Measurements from ENCODE around the gene GFOD1.
"Not testable (repeated sequence)": the region's sequence is repeated elsewhere in the genome, so short reads cannot be mapped to it uniquely, and the experiment has no call there.

The GFOD1 gene

DNA sequence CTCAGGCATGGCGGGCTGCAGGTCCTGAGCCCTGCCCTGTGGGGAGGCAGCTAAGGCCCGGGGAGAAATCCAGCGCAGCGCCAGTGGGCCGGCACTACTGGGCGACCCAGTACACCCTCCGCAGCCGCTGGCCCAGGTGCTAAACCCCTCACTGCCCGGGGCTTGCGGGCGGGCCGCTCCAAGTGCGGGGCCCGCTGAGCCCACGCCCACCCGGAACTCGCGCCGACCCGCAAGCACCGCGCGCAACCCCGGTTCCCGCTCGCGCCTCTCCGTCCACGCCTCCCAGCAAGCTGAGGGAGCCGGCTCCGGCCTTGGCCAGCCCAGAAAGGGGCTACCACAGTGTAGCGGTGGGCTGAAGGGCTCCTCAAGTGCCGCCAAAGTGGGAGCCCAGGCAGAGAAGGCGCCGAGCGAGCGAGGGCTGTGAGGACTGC, 23.8 kb upstream of the GFOD1 start:
- not testable (repeated sequence) for DNase-seq

DNA sequence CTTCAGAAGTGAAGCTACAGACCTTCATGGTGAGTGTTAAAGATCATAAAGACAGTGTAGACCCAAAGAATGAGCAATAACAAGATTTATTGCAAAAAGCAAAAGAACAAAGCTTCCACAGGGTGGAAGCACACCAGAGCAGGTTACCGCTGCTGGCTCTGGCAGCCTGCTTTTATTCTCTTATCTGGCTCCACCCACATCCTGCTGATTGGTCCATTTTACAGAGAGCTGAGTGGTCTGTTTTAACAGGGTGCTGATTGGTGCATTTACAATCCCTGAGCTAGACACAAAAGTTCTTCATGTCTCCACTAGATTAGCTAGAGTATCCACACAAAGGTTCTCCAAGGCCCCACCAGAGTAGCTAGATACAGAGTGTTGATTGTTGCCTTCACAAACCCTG, 23.0 kb upstream of the GFOD1 start:
- not testable (repeated sequence) for DNase-seq

DNA sequence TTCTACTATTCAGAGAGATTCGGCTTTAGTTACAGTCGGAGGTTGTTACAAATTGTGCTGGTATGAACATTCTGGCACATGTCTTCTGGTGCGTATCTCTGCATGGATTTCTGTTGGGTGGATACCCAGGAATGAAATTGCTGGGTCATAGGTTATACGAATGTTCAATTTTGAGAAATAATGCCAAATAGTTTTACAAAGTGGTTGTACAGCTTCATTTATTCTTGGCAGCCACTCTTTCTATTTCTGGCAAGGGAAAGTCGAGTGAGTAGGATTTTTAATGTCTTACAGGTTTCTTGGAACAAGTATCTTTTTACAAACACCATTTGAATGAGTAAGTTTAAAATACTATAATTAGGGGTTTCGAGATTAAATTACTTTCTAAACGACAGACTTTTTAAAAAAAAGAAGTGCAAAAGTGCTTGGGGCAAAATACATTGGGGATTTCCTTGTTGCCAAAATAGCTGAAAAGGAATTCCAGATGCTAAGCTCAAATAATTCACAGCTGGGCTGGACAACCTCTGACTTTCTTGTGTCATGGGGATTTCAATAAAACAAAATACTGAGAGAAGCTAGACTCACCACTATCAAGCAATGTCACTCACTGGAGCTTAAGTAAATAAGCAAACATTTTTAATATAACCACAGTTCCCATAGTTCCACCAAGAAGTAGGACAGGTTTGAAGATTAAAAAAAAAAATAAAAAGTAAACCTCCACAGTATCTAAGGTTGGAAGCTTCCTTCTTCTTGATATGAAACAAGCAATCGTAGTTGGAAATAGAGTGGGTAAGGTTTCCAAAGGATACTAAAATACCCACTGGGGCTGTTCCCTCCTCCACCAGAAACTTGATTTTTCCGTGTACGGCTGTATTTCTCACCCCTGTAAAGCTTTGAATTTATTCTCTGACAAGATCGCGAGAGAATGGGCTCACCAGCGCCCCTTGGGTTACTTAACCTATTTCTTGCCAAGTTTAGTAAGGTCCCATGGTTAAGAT, 21.6 kb upstream of the GFOD1 start:
- no peak for DNase-seq

DNA sequence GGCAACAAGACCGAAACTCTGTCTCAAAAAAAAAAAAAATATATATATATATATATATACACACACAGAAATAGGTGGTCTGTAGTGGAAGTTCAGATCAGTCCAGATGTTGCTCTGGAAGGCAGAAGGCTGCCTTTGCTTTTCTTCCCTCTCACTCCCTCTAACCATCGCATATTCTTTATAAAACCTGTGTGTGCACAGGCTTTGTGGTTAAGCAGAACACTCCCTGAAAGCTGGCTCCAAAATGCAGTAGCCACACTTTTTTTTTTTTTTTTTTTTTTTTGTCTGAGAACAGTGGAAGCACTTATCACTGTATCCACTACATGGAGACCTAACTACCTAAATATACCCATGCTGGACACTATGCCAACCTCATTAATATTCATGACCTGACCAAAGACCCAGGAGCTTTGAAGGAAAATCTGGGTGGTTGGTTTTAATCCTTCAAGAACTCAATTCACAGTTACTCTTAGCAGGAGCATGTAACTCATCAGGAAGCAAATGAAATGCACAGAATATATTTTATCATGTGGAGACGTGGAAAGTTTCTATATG, 20.0 kb upstream of the GFOD1 start:
- no peak for DNase-seq

DNA sequence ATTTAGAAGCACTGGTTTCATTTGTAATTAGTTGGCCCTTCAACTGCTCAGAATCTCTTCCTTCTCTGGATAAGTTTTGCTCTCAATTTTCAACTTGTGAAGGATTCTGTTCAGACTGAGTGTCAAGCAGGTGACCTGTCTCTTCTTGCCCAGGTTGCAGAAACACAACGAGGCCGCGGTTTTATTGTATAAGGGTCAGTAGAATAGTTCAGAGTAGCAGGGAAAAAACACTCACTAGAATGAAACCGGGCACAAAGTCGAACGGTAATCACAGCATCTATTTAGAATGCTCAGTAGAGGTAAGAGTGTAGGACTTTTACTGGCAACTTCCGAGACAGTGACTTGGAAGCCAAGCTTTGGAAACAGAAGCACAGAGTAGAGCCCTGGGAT, 17.9 kb upstream of the GFOD1 start:
- DNase-seq: no peak

DNA sequence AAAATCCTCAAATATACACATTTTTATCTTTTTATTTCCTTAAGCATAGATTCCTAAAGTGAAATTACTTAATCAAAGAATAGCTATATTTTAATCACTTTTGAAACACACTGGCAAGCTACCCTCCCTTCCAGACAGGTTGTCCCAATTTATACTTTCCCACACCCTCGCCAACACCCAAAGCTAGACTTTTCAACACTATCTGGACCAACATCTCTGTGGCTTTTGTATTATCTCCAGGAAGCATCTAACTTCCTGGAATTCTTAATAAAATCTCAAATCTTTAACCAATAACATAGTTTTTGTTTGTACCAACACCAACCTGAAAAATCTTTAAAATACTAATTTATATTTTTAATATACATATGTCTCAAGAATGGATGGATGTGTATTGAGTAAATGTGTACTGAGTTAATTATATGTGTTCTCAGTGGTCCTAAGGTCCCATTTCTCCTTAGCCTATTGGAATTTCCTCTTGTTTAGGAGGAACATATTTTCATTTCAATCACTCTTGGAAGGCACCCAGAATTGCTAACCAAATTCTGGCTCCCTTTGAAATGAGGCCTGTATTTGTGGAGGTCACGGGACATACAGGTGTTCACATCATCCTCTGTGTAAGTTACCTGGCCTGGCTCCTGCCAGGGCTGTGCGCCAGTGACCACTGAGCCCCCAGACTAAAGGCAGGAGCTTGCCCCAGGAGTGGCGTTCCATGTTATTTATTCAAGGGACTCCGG, 17.4 kb upstream of the GFOD1 start:
- no peak for DNase-seq

DNA sequence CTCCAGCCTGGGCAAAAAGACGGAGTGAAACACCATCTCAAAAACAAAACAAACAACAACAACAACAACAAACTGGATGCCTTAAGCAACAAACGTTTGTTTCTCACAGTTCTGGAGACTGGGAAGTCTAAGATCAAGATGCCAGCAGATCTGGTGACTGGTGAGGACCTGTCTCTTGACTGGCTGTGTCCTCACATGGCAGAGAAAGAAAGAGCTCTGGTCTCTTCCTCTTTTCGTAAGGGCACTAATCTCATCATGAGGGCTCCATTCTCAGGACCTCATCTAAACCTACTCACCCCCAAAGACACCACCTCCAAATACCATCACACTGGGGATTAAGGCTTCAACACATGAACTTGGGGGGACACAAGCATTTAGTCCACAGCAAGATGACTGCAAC, 13.5 kb upstream of the GFOD1 start:
- DNase-seq: no peak

DNA sequence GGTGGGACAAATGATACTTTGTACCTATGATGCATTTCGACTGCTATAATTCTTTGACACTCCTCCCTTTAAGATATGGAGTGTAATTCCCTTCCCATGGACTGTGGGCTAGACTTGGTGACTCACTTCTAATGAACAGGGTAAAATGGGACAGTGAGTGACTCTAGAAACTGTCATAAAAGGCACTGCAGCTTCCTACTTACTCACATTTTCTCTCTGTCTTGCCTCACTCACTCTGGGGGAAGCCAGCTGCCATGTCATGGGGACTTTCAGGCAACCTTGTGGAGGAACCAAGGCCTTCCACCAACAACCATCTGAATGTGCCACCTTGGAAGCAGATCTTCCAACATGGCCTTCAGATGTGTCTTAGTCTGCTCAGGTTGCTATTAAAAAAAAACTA, 12.9 kb upstream of the GFOD1 start:
- no peak for DNase-seq

DNA sequence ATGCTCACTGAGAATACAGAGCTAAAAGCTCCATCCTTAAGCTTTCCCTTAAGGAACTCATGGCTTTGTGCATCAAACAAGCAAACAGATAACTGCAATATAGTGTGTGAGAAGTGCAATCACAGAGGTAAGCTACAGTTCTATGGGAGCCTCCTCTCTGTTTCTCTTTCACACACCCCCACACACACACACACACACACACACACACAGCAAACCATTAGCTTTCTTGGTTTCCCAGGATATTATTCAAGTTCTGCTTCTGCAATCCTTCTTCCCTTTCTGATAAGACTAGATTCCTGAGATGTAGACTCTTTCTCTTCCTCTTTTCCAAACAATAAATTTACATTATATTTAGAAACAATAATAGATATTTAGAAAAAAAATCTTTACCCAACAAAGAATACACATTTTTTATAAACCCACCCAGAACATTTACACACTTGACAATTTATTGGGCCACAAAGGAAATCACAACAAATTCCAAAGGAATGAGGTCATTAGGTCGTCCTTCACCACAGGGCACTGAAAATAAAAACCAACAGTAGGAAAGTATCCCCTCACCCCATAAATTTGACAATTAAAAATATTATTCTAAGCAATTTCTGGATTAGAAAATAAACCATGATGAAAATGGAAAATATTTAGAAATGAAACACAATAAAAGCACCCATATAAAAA, 9.3 kb upstream of the GFOD1 start:
- no peak for DNase-seq

DNA sequence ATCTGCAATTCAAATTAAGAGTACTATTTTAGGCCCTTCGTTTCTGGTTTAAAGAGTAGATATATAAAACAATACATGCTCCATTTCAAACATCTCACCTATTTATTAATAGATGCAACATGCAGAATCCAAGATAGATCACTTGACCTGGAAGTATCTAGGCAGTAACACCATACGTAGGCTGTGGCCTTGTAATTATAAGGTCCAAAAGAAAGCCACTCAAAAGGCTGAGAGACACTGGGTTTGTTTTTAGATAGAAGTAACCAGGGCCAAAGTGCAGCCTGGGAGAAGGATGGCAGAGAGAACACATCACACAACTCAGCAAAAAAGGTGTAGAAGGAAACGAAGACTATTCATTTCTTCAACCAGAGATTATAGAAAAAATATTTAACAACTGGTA, 8.4 kb upstream of the GFOD1 start:
- DNase-seq: no peak

DNA sequence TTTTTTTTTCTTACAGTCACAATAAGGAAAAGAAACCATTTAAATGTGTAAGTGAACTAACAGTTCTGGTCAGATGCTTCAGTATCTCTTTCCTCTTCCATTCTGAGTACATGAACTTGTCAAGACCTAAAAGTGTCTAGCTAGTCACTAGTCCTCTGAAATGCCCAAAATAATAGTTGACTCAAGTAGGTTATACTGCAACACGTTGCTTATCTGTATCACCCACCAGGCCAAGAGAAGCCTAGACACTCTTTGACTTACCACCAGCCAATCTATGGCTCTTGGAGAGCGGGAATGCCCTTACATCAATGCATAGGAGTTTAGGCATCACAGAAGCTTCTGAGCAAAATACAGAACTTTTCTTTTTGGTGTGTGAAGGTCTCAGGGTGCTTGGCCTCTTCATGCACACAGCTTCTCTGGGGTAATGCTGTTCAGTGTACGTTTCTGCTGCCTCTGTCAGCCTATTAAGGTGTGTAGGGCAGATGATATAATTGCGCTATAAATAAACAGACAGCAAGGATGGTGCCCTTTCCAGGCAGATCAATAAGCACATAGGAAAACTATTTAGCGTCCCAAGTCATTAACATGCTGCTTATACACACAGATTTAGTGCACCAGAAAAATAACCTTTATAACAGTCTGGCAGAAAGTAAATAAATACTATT, 7.8 kb upstream of the GFOD1 start:
- no peak for DNase-seq

DNA sequence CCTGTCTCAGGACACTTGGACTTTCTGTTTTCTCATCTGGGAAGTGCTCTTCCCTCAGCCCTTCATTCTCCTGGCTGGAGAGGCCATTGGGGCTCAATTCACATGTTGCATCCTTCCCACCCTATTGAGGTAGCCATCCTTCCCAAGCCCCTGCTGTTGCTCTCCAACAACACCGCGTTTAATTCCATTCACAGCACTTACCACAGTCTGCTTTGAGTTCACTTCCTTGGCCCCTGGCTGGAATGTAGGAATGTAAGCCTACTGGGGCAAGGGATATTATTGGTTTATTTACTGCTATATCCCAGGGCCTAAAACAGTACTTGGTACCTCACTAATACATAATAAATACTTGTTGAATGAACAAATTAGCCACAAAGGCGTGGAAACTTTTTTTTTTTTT, 6.7 kb upstream of the GFOD1 start:
- DNase-seq: no peak

DNA sequence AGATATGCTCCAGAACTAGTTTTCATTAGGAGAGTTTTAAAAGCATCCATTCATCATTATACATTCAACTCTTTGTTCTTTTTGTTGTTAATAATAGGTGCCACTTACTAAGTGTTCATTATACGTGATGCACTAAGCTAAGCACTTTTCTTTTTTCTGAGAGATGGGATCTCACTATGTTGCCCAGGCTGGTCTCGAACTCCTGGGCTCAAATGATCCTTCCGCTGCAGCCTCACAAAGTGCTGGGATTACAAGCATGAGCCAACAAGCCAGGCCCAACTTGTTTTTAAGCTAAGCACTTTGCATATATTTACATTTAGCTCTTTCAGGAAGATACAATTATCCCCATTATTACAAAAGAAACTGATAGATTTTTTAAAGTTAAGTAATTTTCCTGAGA, 5.7 kb upstream of the GFOD1 start:
- no peak for DNase-seq

DNA sequence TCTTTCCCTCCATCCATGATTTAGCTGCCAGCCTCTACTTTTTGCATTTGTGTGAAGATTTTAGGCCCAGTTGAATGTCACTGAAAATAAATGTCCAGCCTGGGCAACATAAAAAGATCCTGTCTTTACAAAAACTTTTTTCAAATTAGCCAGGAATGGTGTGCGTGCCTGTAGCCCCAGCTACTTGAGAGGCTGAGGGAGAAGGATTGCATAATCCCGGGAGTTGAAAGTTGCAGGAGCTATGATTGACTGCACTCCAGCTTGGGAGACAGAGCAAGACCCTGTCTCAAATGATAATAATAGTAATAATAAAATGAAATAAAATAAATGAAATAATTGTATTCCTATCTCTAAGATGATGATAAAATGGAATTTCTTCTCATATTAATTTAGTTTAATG, 5.0 kb upstream of the GFOD1 start:
- DNase-seq: no peak

DNA sequence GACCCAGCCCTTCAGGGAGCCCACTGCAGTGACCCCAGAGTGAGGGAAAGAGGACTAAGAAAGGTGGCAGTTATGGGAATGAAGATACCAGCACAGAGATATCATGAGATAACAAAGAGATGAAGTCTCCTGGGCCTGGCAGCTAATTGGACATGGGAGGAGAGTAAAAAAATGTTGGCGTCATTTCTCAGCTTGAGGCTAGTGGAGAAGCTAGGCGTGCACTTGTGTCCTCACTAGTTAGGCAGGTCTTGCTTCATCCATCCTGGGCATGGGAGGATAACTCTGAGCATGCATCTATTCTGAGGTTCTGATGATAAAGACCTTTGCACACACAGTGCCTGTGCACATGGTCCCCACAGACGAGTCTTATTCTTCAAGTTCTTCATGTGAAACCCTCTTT, 4.1 kb upstream of the GFOD1 start:
- DNase-seq: no peak

DNA sequence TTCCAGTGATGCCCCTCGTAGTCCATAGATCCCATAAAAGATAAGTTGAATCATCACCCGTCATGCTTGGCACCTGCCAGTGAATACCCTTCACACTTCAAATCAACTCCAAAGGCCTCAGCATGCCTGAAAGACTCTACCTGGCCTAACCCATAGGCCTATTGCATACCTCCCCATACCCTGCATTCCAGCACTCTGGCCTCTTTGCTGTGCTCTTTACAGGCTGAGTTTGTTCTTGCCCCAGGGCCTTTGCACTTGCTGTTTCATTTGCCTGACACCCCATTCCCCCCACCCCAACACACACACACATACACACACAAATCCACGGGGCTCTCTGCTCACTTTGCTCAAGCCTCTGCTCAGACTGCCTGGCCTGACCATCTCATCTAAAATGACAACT, 3.0 kb upstream of the GFOD1 start:
- no peak for DNase-seq

DNA sequence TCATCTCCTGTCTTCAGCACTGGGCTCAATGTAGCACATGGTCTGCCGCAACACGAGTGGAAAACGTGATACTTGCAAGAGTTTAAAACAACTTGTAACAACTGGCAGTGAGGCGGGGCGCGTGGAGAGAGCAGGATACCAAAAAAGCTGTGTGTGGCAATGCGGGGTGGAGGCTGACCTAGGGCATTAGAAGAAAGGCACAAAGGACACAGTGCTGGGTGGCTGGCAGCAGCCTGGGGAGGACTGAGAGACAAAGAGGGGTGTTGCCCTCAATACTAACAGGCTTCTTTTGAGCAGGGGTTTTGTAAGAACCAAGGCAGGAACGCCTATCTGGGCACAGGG, 1.5 kb upstream of the GFOD1 start:
- no peak for DNase-seq

DNA sequence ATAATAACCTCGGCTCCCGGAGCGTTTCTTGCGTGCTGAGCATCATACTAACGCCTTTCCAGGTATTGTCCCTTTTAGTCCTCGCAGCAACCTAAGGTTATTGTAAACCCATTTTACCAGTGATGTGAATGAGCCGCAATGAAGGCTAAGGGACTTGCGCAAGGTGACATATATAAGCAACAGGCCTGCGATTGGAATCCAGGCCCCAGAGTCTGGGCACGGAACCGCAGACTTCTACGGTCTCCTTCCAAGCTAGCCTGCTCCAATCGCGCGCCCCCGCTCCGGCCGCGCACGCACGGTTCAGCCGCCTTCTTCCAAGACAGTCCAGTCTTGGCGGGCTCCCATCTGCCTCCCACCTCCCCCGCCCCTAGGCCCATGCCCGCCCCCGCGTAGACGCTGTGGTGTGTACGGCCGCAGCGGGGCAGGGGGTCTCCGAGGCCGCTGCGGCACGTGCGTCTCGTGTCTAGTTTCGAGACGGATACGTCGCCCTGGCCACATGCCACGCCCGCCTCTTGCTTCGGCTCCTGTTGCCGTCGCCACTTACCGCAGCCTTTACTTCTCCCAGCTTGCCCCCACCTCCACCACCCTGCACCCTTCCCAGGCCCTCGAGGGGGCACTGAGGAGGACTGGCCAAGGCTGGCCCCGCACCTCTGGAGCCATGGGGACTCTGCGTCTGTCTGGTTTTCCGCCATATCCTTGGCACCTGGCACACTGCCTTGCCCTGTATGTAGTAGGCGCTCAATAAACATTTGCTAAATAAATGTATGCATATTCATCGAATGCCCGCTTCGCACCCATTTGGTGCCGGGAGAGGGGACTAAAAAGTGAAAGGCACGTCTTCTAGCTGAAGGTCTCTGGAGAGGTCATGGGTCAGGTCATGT, 855 bp upstream of the GFOD1 start:
- no peak for DNase-seq

DNA sequence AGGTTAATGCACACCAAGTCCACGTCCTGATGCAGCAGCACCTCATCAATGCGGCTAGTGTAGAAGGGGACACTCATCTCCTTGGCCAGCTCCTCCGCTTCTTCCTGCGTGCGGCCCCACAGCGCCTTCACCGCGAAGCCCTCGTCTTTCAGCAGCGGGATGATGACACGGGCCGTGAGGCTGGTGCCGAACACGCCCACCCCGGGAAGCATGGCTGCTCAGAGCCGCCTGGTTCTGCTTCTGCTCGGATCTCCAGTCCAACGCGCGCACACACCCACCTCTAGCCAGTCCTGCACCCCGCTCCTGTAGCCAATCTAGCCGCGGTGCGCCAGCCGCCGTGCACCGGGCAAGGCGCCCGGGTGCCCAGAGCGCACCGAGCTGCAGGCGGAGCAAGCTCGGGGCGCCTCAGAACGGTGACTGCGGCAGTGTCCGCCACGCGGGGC, 700 bp downstream of the GFOD1 start:
- peak; percentile 76 for DNase-seq

DNA sequence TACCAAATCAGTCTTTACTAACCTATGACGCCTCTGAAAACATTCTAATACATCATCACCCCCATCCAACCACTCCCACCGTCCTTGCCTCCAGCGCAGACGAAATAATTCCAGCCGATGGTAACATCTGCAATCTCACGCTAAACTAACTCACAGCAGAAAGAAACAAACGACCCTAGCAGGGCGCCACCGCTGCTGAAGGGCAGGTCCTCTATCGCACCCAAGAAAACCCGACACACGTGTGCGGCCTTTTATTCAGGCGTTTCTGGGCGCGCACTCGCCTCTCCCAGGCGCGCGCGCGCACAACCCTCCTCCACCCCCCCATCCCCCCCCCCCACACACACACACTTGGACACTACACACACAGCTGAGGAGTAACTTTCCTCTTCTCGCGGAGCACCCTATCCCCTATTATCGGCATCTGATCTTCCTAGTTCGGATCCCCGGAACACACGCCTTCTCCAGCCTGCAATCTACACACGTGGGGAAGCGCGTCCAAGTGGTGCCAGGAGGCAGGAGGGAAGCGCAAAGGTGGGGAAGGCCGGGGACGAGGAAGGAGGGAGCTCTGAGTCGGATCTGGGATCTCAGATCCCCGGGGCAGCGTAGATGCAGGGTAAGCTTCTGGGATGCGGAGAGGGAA, 1.4 kb downstream of the GFOD1 start:
- DNase-seq: peak; percentile 50

DNA sequence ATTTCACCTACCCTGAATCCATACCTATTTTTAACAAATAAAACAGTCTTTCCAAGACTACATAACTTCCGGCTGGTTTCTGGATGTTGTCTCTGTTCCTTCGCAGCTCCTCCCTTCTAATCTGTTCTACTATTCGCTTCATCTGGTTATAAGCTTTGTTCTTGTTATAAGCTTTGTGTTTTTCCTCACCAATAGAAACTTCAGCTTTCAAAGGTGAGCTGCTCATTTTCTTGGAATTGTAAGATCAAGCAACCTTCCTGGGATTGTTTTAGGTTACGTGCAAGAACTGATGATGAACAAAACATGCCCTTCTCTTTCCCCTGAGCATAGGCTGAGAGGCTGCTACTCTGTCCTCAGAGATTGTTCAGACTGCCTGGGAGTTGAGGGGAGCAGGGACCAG, 2.1 kb downstream of the GFOD1 start:
- DNase-seq: no peak
